ENCODE measurements around the gene ENPP1.
"Not testable (repeated sequence)": the region's sequence is repeated elsewhere in the genome, so short reads cannot be mapped to it uniquely, and the experiment has no call there.

Gene ENPP1

GRCh38 chr6:131832363-131832762 lies 24.5 kb downstream of the ENPP1 start:
- no peak for DNase-seq

GRCh38 chr6:131838051-131838450 lies 30.2 kb downstream of the ENPP1 start:
- DNase-seq, result no peak

GRCh38 chr6:131839388-131839787 lies 31.6 kb downstream of the ENPP1 start:
- DNase-seq, result no peak

- no peak for DNase-seq
These were observed 32.6 kb downstream of the ENPP1 start for GRCh38 chr6:131840441-131840840.

- no peak for DNase-seq
These were observed 33.2 kb downstream of the ENPP1 start for GRCh38 chr6:131840936-131841583.

GRCh38 chr6:131843768-131844167 lies 35.9 kb downstream of the ENPP1 start:
- DNase-seq, result no peak

- no peak for DNase-seq
These were observed 36.5 kb downstream of the ENPP1 start for GRCh38 chr6:131844243-131844841.

- DNase-seq, result no peak
These were observed 38.3 kb downstream of the ENPP1 start for GRCh38 chr6:131846023-131846663.

GRCh38 chr6:131846905-131847304 lies 39.1 kb downstream of the ENPP1 start:
- no peak for DNase-seq

- no peak for DNase-seq
These were observed 42.0 kb downstream of the ENPP1 start for GRCh38 chr6:131849799-131850198.

GRCh38 chr6:131851049-131851769 lies 43.4 kb downstream of the ENPP1 start:
- DNase-seq, result no peak

- no peak for DNase-seq
These were observed 44.4 kb downstream of the ENPP1 start for GRCh38 chr6:131852200-131852599.

GRCh38 chr6:131854803-131855202 lies 47.0 kb downstream of the ENPP1 start:
- no peak for DNase-seq

- DNase-seq, result no peak
These were observed 51.1 kb downstream of the ENPP1 start for GRCh38 chr6:131858765-131859415.

- not testable (repeated sequence) for DNase-seq
These were observed 51.8 kb downstream of the ENPP1 start for GRCh38 chr6:131859658-131860057.

- DNase-seq, result no peak
These were observed 53.6 kb downstream of the ENPP1 start for GRCh38 chr6:131861381-131861780.

GRCh38 chr6:131862476-131862875 lies 54.7 kb downstream of the ENPP1 start:
- DNase-seq, result no peak

GRCh38 chr6:131867744-131868143 lies 59.9 kb downstream of the ENPP1 start:
- no peak for DNase-seq

- no peak for DNase-seq
These were observed 61.0 kb downstream of the ENPP1 start for GRCh38 chr6:131868836-131869235.

GRCh38 chr6:131875647-131876046 lies 67.8 kb downstream of the ENPP1 start:
- no peak for DNase-seq

- DNase-seq, result no peak
These were observed 68.7 kb downstream of the ENPP1 start for GRCh38 chr6:131876545-131876944.

GRCh38 chr6:131877999-131878789 lies 70.4 kb downstream of the ENPP1 start:
- no peak for DNase-seq
